ENCODE data around the gene ZNF280A.

GRCh38 chr22:22553141-22553540 lies 33.1 kb upstream of the ZNF280A start:
- TF ChIP-seq CTCF (IDR thresholded peaks at IDR 0.05; ENCODE audit: control extremely low read depth in 1 of 3, insufficient read depth in 1 of 3, low read depth in 1 of 3, low read length in 3 of 3) = no peak
- TF ChIP-seq POLR2A (IDR thresholded peaks at IDR 0.05; ENCODE audit: control extremely low read depth in 1 of 2, low read depth in 2 of 2, low read length in 2 of 2) = no peak
- TF ChIP-seq POLR2AphosphoS5 (IDR thresholded peaks at IDR 0.05; ENCODE audit: low read depth, low read length) = no peak
- TF ChIP-seq NRF1 (IDR thresholded peaks at IDR 0.05; ENCODE audit: low read depth, low read length) = no peak
- TF ChIP-seq SRF (IDR thresholded peaks at IDR 0.05; ENCODE audit: low read depth, low read length) = no peak
- no peak for TF ChIP-seq NANOG (IDR thresholded peaks at IDR 0.05; ENCODE audit: insufficient read depth, low read depth, low read length, poor library complexity, severe bottlenecking)
- TF ChIP-seq RXRA (IDR thresholded peaks at IDR 0.05; ENCODE audit: insufficient read depth, low read depth, low read length) = no peak
- no peak for TF ChIP-seq USF2 (IDR thresholded peaks at IDR 0.05; ENCODE audit: low read length)
- no peak for TF ChIP-seq HDAC6 (IDR thresholded peaks at IDR 0.05; ENCODE audit: low read depth, low read length)
- no peak for TF ChIP-seq ASH2L (IDR thresholded peaks at IDR 0.05; ENCODE audit: low read length)
- TF ChIP-seq EZH2 (IDR thresholded peaks at IDR 0.05; ENCODE audit: low read depth, low read length, severe bottlenecking) = no peak
- TF ChIP-seq CBX5 (IDR thresholded peaks at IDR 0.05; ENCODE audit: low read depth, low read length) = no peak
- TF ChIP-seq POU5F1 (IDR thresholded peaks at IDR 0.05; ENCODE audit: low read depth, low read length) = no peak
- TF ChIP-seq TAF1 (IDR thresholded peaks at IDR 0.05; ENCODE audit: low read depth, low read length) = no peak

All from H1 (cell line).